CD4-positive, alpha-beta T cell (primary cell): ENCODE measurements around the gene GP1BB. TPM values are rescaled to one million over a fixed set of nuclear protein-coding genes. Genes with fewer than 3 reads are reported as not detected.

Source experiments
- ATAC-seq: fragments of 200-7000 bp; cut with Tn5 transposase; one replicate; pipeline ENCODE4 v1.10.0; 2022; ENCODE audit warnings: mild to moderate bottlenecking; ENCODE audit not compliant: poor library complexity
- CTCF ChIA-PET: fragments of 350-600 bp; sonication (Branson Sonifier 250); formaldehyde crosslinking; loops from one replicate; lab custom pipeline; 2021; ENCODE audit warnings: antibody characterized with exemption, inconsistent platforms; lab: Charles Lee
- POLR2A ChIA-PET: fragments of 350-600 bp; sonication (Branson Sonifier 250); formaldehyde crosslinking; loops from one replicate; lab custom pipeline; 2021; ENCODE audit warnings: antibody characterized with exemption, inconsistent platforms; lab: Charles Lee
- DNase-seq, 14 experiments: peaks; one replicate each; pipeline ENCODE4 v3.0.0-alpha.2; 2013 to 2020; ENCODE audit warnings: mixed read lengths in 2 of 14
- H3K27ac ChIP-seq, 2 donors: one replicate each; pipeline versions ENCODE4 v1.5.1 to v1.7.0; 2013; ENCODE audit warnings: low read length in 2 of 2, low read depth in 1 of 2, mild to moderate bottlenecking in 1 of 2
- H3K27me3 ChIP-seq, 2 experiments: 1 replicate in 1 of 2; 2 replicates in 1 of 2; pipeline versions ENCODE4 v1.6.1 to v1.7.0; 2013; ENCODE audit warnings: low read length in 2 of 2, control low read depth in 1 of 2, mild to moderate bottlenecking in 1 of 2, moderate library complexity in 1 of 2; ENCODE audit not compliant: insufficient read depth in 2 of 2, control insufficient read depth in 1 of 2
- H3K36me3 ChIP-seq: one replicate; pipeline ENCODE4 v1.6.1; 2013; ENCODE audit warnings: low read length, control low read depth; ENCODE audit not compliant: insufficient read depth
- H3K4me1 ChIP-seq: one replicate; pipeline ENCODE4 v1.6.1; 2013; ENCODE audit warnings: low read length, control low read depth; ENCODE audit not compliant: insufficient read depth
- H3K4me3 ChIP-seq: one replicate; pipeline ENCODE4 v1.5.1; 2013; ENCODE audit warnings: mild to moderate bottlenecking, low read length, moderate library complexity
- H3K9me3 ChIP-seq, 2 experiments: 1 replicate in 1 of 2; 2 replicates in 1 of 2; pipeline versions ENCODE4 v1.6.1 to v1.7.0; 2013; ENCODE audit warnings: low read length in 2 of 2, mild to moderate bottlenecking in 2 of 2, control low read depth in 1 of 2, moderate library complexity in 1 of 2; ENCODE audit not compliant: control insufficient read depth in 1 of 2, insufficient read depth in 1 of 2
- H3K27ac Mint-ChIP-seq: one replicate; pipeline ENCODE4 v1.8.0; 2020; ENCODE audit warnings: mixed read lengths
- H3K27me3 Mint-ChIP-seq: one replicate; pipeline ENCODE4 v1.8.0; 2021; ENCODE audit warnings: mixed read lengths
- H3K36me3 Mint-ChIP-seq: one replicate; pipeline ENCODE4 v1.8.0; 2021; ENCODE audit warnings: low read depth, mixed read lengths
- H3K4me1 Mint-ChIP-seq: one replicate; pipeline ENCODE4 v1.8.0; 2021; ENCODE audit warnings: low read depth, mixed read lengths
- H3K4me3 Mint-ChIP-seq: one replicate; pipeline ENCODE4 v1.8.0; 2020; ENCODE audit warnings: mild to moderate bottlenecking, mixed read lengths
- H3K9me3 Mint-ChIP-seq: one replicate; pipeline ENCODE4 v1.8.0; 2020; ENCODE audit warnings: mixed read lengths
- CTCF ChIP-seq: fragments of 200-600 bp; IDR thresholded peaks from one replicate; pipeline ENCODE4 v1.8.0; 2022; ENCODE audit warnings: antibody characterized with exemption, mild to moderate bottlenecking
- intact Hi-C, 2 experiments: fragments of 100-400 bp; cut with DNase I in 1 of 2; cut with micrococcal nuclease in 1 of 2; formaldehyde crosslinking; loops; one replicate each; pipeline versions ENCODE4 v1.15.1 to v1.9.0; 2023 to 2025; cut with DNase I, micrococcal nuclease
- total RNA-seq, 174 experiments: library from RNA in 2 of 174; stranded (reverse) in 2 of 174; gene quantifications; one replicate each; pipeline ENCODE4 v1.2.3 and lab custom pipeline; 2021 to 2026

The GP1BB gene
- total RNA-seq, 2 experiments from 2014 or later = 0.22 TPM; not detected in 1

DNA sequence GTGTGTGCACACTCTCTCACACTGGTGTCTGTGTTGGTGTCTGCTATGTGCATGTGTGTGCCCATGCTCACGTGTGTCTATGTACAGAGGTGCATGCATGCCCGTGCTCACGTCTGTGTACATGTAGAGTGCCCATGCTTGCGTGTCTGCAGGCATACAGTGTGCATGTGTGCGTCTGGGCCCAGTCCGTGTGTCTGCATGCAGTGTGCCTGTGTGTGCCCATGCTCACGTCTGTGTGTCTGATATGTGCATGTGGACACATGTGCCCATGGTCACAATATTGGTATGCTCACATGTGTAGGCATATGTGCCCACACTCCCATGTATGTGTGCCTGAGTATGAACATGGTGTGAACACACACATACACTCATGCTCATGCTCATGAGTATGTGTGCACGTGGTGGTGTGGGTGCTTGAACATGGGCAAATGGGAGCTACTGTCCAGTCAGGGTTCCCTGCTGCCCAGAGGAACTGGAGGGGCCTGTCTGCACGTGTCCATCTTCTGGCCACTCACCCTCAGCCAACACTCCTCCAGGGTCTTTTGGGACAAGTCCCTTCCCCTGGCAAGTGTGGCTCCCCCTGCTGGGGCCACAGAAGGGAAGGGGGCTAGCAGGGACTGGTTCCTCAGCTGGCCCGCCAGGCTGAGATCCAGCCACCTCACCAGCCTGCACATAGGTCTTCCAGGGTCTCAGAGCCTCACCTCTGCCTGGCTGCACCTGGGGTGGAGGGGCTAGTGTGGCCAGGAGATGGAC, 29.9 kb downstream of the GP1BB start:
- ATAC-seq = no peak
- no peak for TF ChIP-seq CTCF
- Mint-ChIP-seq H3K4me3 (no peak overlapping the region), H3K4me1 (peaks cover 20% of the 10 kb centered on the region), H3K9me3 (no peaks in the 10 kb centered on the region), H3K27me3 (peaks cover 49% of the 10 kb centered on the region), H3K36me3 (no peaks in the 10 kb centered on the region), H3K27ac (no peak overlapping the region)
- Histone ChIP-seq H3K27me3 (peaks cover 31 to 48% of the 10 kb centered on the region in 2 experiments), H3K4me1 (peaks cover 26% of the 10 kb centered on the region), H3K4me3 (no peak overlapping the region), H3K27ac (no peak overlapping the region), H3K36me3 (no peaks in the 10 kb centered on the region), H3K9me3 (peaks cover 0 to 18% of the 10 kb centered on the region in 2 experiments)
- no peak for DNase-seq
- ChIA-PET CTCF (interaction anchor here (0.7 to 1.5 kb wide), 2 partner anchors 157 kb away, joined by 3 read pairs; no protein-coding TSS in a partner anchor), POLR2A (no interaction called here)
- intact Hi-C loops = no loop called here

- Histone ChIP-seq H3K36me3 (no peaks in the 10 kb centered on the region), H3K4me3 (no peak overlapping the region), H3K9me3 (peaks cover 0 to 23% of the 10 kb centered on the region in 2 experiments), H3K27ac (no peak overlapping the region), H3K4me1 (peaks cover 26% of the 10 kb centered on the region), H3K27me3 (peaks cover 38 to 57% of the 10 kb centered on the region in 2 experiments)
- POLR2A ChIA-PET = no interaction called here
- H3K9me3 Mint-ChIP-seq = no peaks in the 10 kb centered on the region
- no peak overlapping the region for H3K27ac Mint-ChIP-seq
- H3K27me3 Mint-ChIP-seq = peaks cover 54% of the 10 kb centered on the region
- no peak overlapping the region for H3K4me3 Mint-ChIP-seq
- no peaks in the 10 kb centered on the region for H3K36me3 Mint-ChIP-seq
- no peak for TF ChIP-seq CTCF
- DNase-seq (no peak), ATAC-seq (no peak)
- intact Hi-C loops = no loop called here
- CTCF ChIA-PET = interaction anchor here (0.7 kb wide), 1 partner anchor 156 kb away, joined by 3 read pairs; no protein-coding TSS in a partner anchor
- peaks cover 20% of the 10 kb centered on the region for H3K4me1 Mint-ChIP-seq
Measured at GRCh38 chr22:19753996-19754700, 30.8 kb downstream of the GP1BB start.

- H3K4me1 ChIP-seq = peaks cover 30% of the 10 kb centered on the region
- Mint-ChIP-seq H3K4me1 (peaks cover 24% of the 10 kb centered on the region), H3K27me3 (peaks cover 58% of the 10 kb centered on the region), H3K4me3 (no peak overlapping the region), H3K27ac (no peak overlapping the region), H3K36me3 (no peaks in the 10 kb centered on the region), H3K9me3 (no peaks in the 10 kb centered on the region)
- H3K36me3 ChIP-seq = no peaks in the 10 kb centered on the region
- no peak overlapping the region for H3K4me3 ChIP-seq
- intact Hi-C loops = loop anchor here (5.0 kb wide), 1 partner anchor 138 kb away; no protein-coding TSS in a partner anchor
- TF ChIP-seq CTCF = no peak
- no peak for ATAC-seq
- H3K9me3 ChIP-seq = peaks cover 0 to 24% of the 10 kb centered on the region in 2 experiments
- ChIA-PET CTCF (no interaction called here), POLR2A (interaction anchor here (2.3 kb wide), 1 partner anchor 137 kb away, joined by 17 read pairs; no protein-coding TSS in a partner anchor)
- DNase-seq = no peak
- H3K27ac ChIP-seq = no peak overlapping the region
- H3K27me3 ChIP-seq = peaks cover 42 to 63% of the 10 kb centered on the region in 2 experiments
Measured at GRCh38 chr22:19754701-19755144, 31.4 kb downstream of the GP1BB start.
